Thyroid gland (tissue), 4 donors: ENCODE measurements around the gene BANP.

ENCODE experiments used
- POLR2A ChIP-seq, 2 donors: fragments of 450-650 bp; IDR thresholded peaks; one replicate each; pipeline ENCODE4 v1.6.1; 2017; ENCODE audit warnings: antibody characterized with exemption in 2 of 2, mild to moderate bottlenecking in 2 of 2, moderate library complexity in 1 of 2
- TF ChIP-seq, protein P1 (sequence below), 6 experiments: fragments of 200-600 bp in 3 of 6; fragments of 450-650 bp in 3 of 6; sonication (generic) in 3 of 6; IDR thresholded peaks; one replicate each; pipeline ENCODE4 v1.5.1; 2016 to 2019; ENCODE audit warnings: antibody characterized with exemption in 6 of 6, mild to moderate bottlenecking in 2 of 6, inconsistent platforms in 1 of 6, moderate library complexity in 1 of 6

DNA sequence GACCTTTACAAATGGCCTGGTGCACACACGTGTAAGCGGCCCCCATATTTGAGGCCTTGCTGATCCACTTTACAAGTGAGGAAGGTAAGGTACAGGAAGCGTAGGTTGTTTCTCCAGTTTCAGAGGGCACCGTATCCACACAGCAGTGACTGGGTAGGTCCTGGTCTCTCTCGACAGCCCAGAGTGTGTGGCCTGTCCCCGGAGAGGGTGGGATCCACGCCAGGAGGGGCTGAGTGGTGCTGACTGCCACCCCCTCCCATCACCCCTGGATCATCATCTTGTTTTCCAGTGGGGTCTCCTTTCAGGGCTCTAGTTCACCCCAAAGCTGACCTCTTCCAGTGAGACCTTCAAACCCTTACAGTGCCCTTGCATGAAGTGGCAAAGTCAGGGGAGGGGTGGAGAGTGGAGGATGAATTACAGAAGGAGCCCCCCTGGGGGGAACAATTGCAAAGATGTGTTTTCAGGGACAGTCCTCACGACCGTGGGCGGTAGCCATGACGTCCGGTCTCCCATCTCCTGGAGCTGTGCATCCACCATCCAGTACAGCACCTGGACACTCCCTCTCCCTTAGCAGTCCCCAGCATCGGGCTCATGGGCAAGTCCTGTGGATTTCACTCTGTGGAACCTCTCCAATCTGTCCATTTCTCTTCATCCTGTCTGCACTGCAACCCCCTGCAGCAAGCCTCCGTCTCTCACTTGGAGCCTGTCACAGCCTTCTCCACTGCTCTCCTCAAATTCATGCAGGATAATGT lies 4.5 kb upstream of the BANP start:
- TF ChIP-seq, protein P1, sequence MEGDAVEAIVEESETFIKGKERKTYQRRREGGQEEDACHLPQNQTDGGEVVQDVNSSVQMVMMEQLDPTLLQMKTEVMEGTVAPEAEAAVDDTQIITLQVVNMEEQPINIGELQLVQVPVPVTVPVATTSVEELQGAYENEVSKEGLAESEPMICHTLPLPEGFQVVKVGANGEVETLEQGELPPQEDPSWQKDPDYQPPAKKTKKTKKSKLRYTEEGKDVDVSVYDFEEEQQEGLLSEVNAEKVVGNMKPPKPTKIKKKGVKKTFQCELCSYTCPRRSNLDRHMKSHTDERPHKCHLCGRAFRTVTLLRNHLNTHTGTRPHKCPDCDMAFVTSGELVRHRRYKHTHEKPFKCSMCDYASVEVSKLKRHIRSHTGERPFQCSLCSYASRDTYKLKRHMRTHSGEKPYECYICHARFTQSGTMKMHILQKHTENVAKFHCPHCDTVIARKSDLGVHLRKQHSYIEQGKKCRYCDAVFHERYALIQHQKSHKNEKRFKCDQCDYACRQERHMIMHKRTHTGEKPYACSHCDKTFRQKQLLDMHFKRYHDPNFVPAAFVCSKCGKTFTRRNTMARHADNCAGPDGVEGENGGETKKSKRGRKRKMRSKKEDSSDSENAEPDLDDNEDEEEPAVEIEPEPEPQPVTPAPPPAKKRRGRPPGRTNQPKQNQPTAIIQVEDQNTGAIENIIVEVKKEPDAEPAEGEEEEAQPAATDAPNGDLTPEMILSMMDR (IDR thresholded peaks at IDR 0.05): no peak
- TF ChIP-seq POLR2A (IDR thresholded peaks at IDR 0.05): no peak
